ENCODE results near the gene CSTF2T. TPM values are rescaled to one million over a fixed set of nuclear protein-coding genes. Genes with fewer than 3 reads are reported as not detected.

Gene CSTF2T, protein sequence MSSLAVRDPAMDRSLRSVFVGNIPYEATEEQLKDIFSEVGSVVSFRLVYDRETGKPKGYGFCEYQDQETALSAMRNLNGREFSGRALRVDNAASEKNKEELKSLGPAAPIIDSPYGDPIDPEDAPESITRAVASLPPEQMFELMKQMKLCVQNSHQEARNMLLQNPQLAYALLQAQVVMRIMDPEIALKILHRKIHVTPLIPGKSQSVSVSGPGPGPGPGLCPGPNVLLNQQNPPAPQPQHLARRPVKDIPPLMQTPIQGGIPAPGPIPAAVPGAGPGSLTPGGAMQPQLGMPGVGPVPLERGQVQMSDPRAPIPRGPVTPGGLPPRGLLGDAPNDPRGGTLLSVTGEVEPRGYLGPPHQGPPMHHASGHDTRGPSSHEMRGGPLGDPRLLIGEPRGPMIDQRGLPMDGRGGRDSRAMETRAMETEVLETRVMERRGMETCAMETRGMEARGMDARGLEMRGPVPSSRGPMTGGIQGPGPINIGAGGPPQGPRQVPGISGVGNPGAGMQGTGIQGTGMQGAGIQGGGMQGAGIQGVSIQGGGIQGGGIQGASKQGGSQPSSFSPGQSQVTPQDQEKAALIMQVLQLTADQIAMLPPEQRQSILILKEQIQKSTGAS
- total RNA-seq (10 to 100 TPM; 21.1 to 36.6 (median 32.0) TPM), polyA plus RNA-seq (10 to 100 TPM in 2 of 3 donors, 1 to 10 TPM in 1; 9.1 to 44.7 (median 12.5) TPM)
- long read RNA-seq, donor 1, full-length matches to known transcripts: 41 of 41 reads
- long read RNA-seq, donor 1, partial matches to known transcripts: 0 of 41 reads
- long read RNA-seq, donor 1, other reads (novel, unspliced or antisense): 0 of 41 reads
- long read RNA-seq, donor 2, full-length matches to known transcripts: 13 of 13 reads
- long read RNA-seq, donor 2, partial matches to known transcripts: 0 of 13 reads
- long read RNA-seq, donor 2, other reads (novel, unspliced or antisense): 0 of 13 reads
- long read RNA-seq, donor 3, full-length matches to known transcripts: 32 of 32 reads
- long read RNA-seq, donor 3, partial matches to known transcripts: 0 of 32 reads
- long read RNA-seq, donor 3, other reads (novel, unspliced or antisense): 0 of 32 reads
- long read RNA-seq, donor 4, full-length matches to known transcripts: 3 of 3 reads
- long read RNA-seq, donor 4, partial matches to known transcripts: 0 of 3 reads
- long read RNA-seq, donor 4, other reads (novel, unspliced or antisense): 0 of 3 reads
- long read RNA-seq, donor 5, full-length matches to known transcripts: 28 of 28 reads
- long read RNA-seq, donor 5, partial matches to known transcripts: 0 of 28 reads
- long read RNA-seq, donor 5, other reads (novel, unspliced or antisense): 0 of 28 reads
- long read RNA-seq, donor 6, full-length matches to known transcripts: 11 of 11 reads
- long read RNA-seq, donor 6, partial matches to known transcripts: 0 of 11 reads
- long read RNA-seq, donor 6, other reads (novel, unspliced or antisense): 0 of 11 reads
- long read RNA-seq, donor 7, full-length matches to known transcripts: 18 of 18 reads
- long read RNA-seq, donor 7, partial matches to known transcripts: 0 of 18 reads
- long read RNA-seq, donor 7, other reads (novel, unspliced or antisense): 0 of 18 reads
- long read RNA-seq, donor 8, full-length matches to known transcripts: 22 of 22 reads
- long read RNA-seq, donor 8, partial matches to known transcripts: 0 of 22 reads
- long read RNA-seq, donor 8, other reads (novel, unspliced or antisense): 0 of 22 reads
- long read RNA-seq, donor 9, full-length matches to known transcripts: 19 of 19 reads
- long read RNA-seq, donor 9, partial matches to known transcripts: 0 of 19 reads
- long read RNA-seq, donor 9, other reads (novel, unspliced or antisense): 0 of 19 reads
- long read RNA-seq, donor 10, full-length matches to known transcripts: 9 of 9 reads
- long read RNA-seq, donor 10, partial matches to known transcripts: 0 of 9 reads
- long read RNA-seq, donor 10, other reads (novel, unspliced or antisense): 0 of 9 reads

DNA sequence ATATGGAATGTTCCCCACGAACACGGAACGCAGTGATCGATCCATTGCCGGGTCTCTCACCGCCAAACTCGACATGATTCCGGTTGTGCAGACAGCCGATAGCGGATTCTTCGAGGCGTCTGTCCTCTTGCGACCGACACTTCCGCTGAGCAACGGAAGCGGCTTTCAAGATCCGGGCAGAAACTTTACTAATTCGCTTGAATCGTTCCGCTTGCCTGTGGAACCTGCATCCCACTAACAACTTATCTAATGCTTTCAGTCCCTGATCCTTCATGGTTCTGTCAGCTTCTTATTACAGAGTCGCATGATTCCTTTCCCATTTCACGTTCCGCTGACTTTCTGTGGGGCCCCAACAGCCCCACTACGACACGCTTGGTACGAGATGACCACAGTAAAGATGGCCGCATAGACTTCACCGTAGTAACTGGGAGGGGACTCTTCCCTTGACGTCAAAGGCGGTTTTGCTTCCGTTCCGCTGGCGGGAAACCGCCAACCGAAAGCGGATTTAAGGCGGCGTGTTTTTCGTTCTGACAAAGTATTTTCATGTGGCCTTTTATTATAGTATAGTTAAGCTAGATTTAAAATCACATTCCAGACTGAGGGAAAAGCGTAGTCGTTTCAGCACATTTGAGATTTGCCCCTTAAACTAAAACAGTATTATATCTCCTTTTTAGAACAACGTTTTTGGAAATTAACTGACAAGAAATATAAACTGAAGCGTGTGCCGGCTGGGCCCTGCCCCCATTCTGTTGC lies at the start of gene CSTF2T:
Gene CSTF2T, minus strand, starts transcription at position 121 of the 753 bp plus-strand sequence. Its CDS starts 46 bp downstream, at position 75.
- Histone ChIP-seq H3K4me3 (peak within 1 kb of the TSS; percentile 70 to 98 (median 86)), H3K9me3 (replicated peaks in 1 of 3) (no peaks in the 10 kb centered on the region), H3K27ac (peak within 1 kb of the TSS; percentile 93 to 97 (median 95)), H3K27me3 (no peaks in the 10 kb centered on the region), H3K4me1 (replicated peaks in 1 of 2) (peaks cover 16 to 36% of the 10 kb centered on the region in 2 donors), H3K36me3 (replicated peaks in 1 of 2) (no peaks in the 10 kb centered on the region)
- peak; percentile 92 to 96 (median 93) for DNase-seq
- 0 to 1% (median 0%) methylated on average over 28 to 45 of the region's 45 CpGs for WGBS, 4 donors
- intact Hi-C loops (cut with DNase I): no loop called here
- TF ChIP-seq, protein P1, sequence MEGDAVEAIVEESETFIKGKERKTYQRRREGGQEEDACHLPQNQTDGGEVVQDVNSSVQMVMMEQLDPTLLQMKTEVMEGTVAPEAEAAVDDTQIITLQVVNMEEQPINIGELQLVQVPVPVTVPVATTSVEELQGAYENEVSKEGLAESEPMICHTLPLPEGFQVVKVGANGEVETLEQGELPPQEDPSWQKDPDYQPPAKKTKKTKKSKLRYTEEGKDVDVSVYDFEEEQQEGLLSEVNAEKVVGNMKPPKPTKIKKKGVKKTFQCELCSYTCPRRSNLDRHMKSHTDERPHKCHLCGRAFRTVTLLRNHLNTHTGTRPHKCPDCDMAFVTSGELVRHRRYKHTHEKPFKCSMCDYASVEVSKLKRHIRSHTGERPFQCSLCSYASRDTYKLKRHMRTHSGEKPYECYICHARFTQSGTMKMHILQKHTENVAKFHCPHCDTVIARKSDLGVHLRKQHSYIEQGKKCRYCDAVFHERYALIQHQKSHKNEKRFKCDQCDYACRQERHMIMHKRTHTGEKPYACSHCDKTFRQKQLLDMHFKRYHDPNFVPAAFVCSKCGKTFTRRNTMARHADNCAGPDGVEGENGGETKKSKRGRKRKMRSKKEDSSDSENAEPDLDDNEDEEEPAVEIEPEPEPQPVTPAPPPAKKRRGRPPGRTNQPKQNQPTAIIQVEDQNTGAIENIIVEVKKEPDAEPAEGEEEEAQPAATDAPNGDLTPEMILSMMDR (IDR thresholded peaks at IDR 0.05): no peak
- peak; percentile 47 to 56 for TF ChIP-seq POLR2A (IDR thresholded peaks at IDR 0.05)

DNA sequence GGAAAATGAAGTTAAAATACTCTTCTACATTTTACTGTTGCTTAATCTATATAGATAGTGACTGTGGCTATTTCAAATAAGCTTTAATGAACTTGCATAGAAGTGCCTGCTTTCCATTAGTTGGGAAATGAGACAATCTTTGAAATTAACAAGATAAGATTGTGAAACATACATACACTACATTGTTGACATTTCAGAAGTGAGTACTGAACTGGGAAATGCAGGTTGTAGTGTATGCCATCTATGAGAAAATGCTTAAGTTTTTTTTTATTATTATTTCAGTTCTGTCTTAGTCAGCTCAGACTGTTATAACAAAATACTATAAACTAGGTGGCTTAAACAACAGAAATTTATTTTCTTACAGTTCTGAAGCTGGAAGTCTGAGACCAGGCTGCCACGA lies 49.6 kb upstream of the CSTF2T start:
- no peak overlapping the region for H3K4me3 ChIP-seq
- no peak overlapping the region for H3K27ac ChIP-seq
- H3K9me3 ChIP-seq (replicated peaks in 1 of 3): no peaks in the 10 kb centered on the region
- intact Hi-C loops (cut with DNase I): no loop called here
- no peaks in the 10 kb centered on the region for H3K36me3 ChIP-seq (replicated peaks in 1 of 2)
- no peak for DNase-seq
- no peaks in the 10 kb centered on the region for H3K4me1 ChIP-seq (replicated peaks in 1 of 2)
- no peak for TF ChIP-seq POLR2A (IDR thresholded peaks at IDR 0.05)
- H3K27me3 ChIP-seq: no peaks in the 10 kb centered on the region
- 84 to 97% (median 86%) methylated on average over 1 of the region's 1 CpG for WGBS, 4 donors

GRCh38 chr10:51747216-51747615 lies 47.8 kb upstream of the CSTF2T start:
- H3K4me3 ChIP-seq: no peak overlapping the region
- intact Hi-C loops (cut with DNase I): no loop called here
- H3K4me1 ChIP-seq (replicated peaks in 1 of 2): no peaks in the 10 kb centered on the region
- H3K27me3 ChIP-seq: no peaks in the 10 kb centered on the region
- no peaks in the 10 kb centered on the region for H3K9me3 ChIP-seq (replicated peaks in 1 of 3)
- no peak overlapping the region for H3K27ac ChIP-seq
- H3K36me3 ChIP-seq (replicated peaks in 1 of 2): no peaks in the 10 kb centered on the region
- DNase-seq: no peak
- TF ChIP-seq POLR2A (IDR thresholded peaks at IDR 0.05): no peak
- TF ChIP-seq, protein P1 (IDR thresholded peaks at IDR 0.05): no peak
- 100% methylated on average over 1 of the region's 1 CpG for WGBS, 4 donors

All from adrenal gland (tissue), 19 donors.